ENCODE measurements around the gene STK25. TPM values are rescaled to one million over a fixed set of nuclear protein-coding genes. Genes with fewer than 3 reads are reported as not detected.
A peak's percentile ranks its signal among the peaks of the same experiment; 100 is the strongest.

The STK25 gene
- total and polyA plus RNA-seq, 8 donors = 93.8 to 446 (median 144) TPM

- H3K4me3 ChIP-seq = peak overlapping the region; percentile 39 to 58 (median 48)
These were observed 33.3 kb upstream of the STK25 start for GRCh38 chr2:241541564-241542277.

GRCh38 chr2:241540771-241541561 is 32.6 kb upstream of the STK25 start:
- Histone ChIP-seq H3K4me1 (peaks cover 15 to 26% (median 19%) of the 10 kb centered on the region in 4 donors), H3K27me3 (peaks cover 7 to 45% (median 17%) of the 10 kb centered on the region in 3 donors), H3K27ac (peak overlapping the region in 2 of 5 donors; percentile 13 to 69), H3K9me3 (no peaks in the 10 kb centered on the region), H3K4me3 (peak overlapping the region; percentile 39 to 58 (median 48)), H3K36me3 (no peaks in the 10 kb centered on the region)
- intact Hi-C loops (cut with DNase I; ENCODE audit: low total_unique reads) = no loop called here
- peak; percentile 74 to 81 for DNase-seq
- TF ChIP-seq CTCF (IDR thresholded peaks at IDR 0.05) (no peak), POLR2AphosphoS5 (IDR thresholded peaks at IDR 0.05) (no peak), POLR2A (IDR thresholded peaks at IDR 0.05) (no peak), EP300 (IDR thresholded peaks at IDR 0.05) (no peak)
- WGBS, 5 donors = 6 to 14% (median 10%) methylated on average over 47 to 68 of the region's 68 CpGs

More at GRCh38 chr2:241541564-241542277, 33.3 kb upstream of the STK25 start:
- 10 to 24% (median 17%) methylated on average over 24 to 62 of the region's 62 CpGs for WGBS, 5 donors
- H3K4me1 ChIP-seq = peaks cover 17 to 31% (median 21%) of the 10 kb centered on the region in 4 donors
- no peak overlapping the region for H3K27ac ChIP-seq
- no peak for DNase-seq
- intact Hi-C loops (cut with DNase I; ENCODE audit: low total_unique reads) = no loop called here
- H3K36me3 ChIP-seq = no peaks in the 10 kb centered on the region
- H3K27me3 ChIP-seq = peaks cover 7 to 46% (median 17%) of the 10 kb centered on the region in 3 donors
- H3K9me3 ChIP-seq = no peaks in the 10 kb centered on the region
- TF ChIP-seq EP300 (IDR thresholded peaks at IDR 0.05) = no peak
- TF ChIP-seq CTCF (IDR thresholded peaks at IDR 0.05) = no peak

- DNase-seq = peak in 1 of 2 donors; percentile 54
- WGBS, 5 donors = 38 to 58% (median 48%) methylated on average over 10 of the region's 10 CpGs
- Histone ChIP-seq H3K4me3 (peak overlapping the region; percentile 39 to 58 (median 48)), H3K27ac (peak overlapping the region in 1 of 5 donors; percentile 69), H3K9me3 (no peaks in the 10 kb centered on the region), H3K4me1 (peaks cover 15 to 26% (median 19%) of the 10 kb centered on the region in 4 donors), H3K36me3 (no peaks in the 10 kb centered on the region), H3K27me3 (peaks cover 7 to 45% (median 17%) of the 10 kb centered on the region in 3 donors)
- intact Hi-C loops (cut with DNase I; ENCODE audit: low total_unique reads) = no loop called here
- TF ChIP-seq EP300 (IDR thresholded peaks at IDR 0.05) (no peak), POLR2A (IDR thresholded peaks at IDR 0.05) (no peak), POLR2AphosphoS5 (IDR thresholded peaks at IDR 0.05) (no peak), CTCF (IDR thresholded peaks at IDR 0.05) (no peak)
These were observed 32.0 kb upstream of the STK25 start for GRCh38 chr2:241540401-241540770.

GRCh38 chr2:241539616-241540374 is 31.4 kb upstream of the STK25 start:
- no peak for DNase-seq
- Histone ChIP-seq H3K9me3 (no peaks in the 10 kb centered on the region), H3K36me3 (no peaks in the 10 kb centered on the region), H3K27ac (peak overlapping the region in 1 of 5 donors; percentile 69), H3K27me3 (peaks cover 7 to 45% (median 17%) of the 10 kb centered on the region in 3 donors), H3K4me3 (no peak overlapping the region), H3K4me1 (peaks cover 15 to 22% (median 19%) of the 10 kb centered on the region in 4 donors)
- no peak for TF ChIP-seq POLR2AphosphoS5 (IDR thresholded peaks at IDR 0.05)
- no peak for TF ChIP-seq CTCF (IDR thresholded peaks at IDR 0.05)
- TF ChIP-seq EP300 (IDR thresholded peaks at IDR 0.05) = no peak
- no peak for TF ChIP-seq POLR2A (IDR thresholded peaks at IDR 0.05)
- intact Hi-C loops (cut with DNase I; ENCODE audit: low total_unique reads) = no loop called here
- WGBS, 5 donors = 92 to 97% (median 95%) methylated on average over 6 to 11 of the region's 11 CpGs

Data from stomach (tissue), 9 donors.